ENCODE results near the gene ALPI.

Gene ALPI

DNA sequence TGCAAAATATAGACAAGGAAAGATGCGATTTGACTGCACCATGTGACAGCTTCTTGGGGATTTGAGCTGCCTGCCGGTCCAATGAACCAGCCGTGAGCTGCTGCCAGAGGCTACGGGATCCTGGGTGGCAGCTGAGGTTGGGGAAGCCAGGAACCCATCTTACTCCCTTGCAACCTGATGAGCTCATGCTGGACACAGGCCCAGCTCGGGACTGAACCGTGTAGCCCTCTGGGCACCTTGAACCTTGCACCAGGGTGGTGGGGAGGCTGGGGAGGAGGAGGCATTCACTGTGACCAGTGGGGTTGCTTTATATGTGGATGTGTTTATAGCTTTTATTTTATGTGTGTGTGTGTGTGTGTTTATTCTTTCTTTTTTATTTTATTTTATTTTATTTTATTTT, 9.1 kb downstream of the ALPI start:
- no peak for DNase-seq

DNA sequence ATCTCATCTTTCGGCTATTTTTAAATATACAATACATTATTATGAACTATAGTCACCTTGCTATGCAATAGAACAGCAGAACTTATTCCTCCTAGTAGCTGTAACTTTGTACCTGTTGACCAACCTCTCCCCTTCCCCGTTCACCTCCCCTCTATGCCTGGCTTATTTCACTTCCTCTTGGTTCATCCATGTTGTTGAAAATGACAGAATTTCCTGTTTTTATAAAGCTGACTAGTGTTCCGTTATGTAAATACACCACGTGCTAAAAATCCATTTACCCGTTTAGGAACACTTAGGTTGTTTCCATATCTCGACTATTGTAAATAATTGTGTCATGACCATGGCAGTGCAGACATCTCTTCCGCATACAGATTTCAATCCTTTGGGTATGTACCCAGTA, 10.3 kb downstream of the ALPI start:
- no peak for DNase-seq

- no peak for DNase-seq
These were observed 17.5 kb downstream of the ALPI start for GRCh38 chr2:232473467-232473890.

- no peak for DNase-seq
These were observed 20.1 kb downstream of the ALPI start for GRCh38 chr2:232476045-232476444.

GRCh38 chr2:232476791-232477190, 20.8 kb downstream of the ALPI start:
- no peak for DNase-seq

GRCh38 chr2:232477751-232478510, 22.0 kb downstream of the ALPI start:
- no peak for DNase-seq

DNA sequence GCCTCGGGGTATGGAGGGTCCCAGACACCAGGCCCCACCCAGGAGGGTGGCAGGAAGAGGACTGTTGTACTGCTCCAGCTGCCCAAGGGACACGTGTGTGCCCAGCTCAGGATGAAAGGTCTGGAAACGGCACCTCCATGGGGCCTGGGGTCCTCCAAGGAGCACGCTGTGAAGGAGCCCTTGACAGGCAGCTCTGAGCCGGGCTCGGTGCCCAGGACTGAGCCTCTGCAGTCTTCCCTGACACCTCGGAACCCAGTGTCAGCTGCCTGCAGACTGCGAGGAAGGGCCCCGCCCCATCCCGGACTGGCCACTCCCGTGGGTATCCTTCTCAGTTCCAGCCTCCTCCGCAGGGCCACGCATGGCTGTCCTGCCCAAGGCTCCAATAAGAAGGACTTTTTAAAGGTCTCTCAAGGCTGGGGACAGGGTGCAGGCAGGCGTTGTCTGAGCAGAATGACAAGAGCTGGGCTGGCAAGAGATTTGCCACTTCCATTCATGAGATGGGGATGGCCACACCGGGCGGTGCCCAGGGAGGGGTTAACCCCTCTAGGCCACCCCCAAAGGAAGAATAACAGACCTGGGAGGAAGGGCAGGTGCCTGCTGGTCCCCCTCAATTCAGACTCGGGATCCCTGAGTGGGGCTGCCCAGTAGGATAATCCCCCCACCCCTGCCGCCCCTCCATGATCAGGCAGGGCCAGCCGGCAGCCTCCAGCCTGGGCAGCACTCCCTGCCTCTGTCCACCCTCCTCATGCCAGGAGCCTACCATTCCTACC, 22.8 kb downstream of the ALPI start:
- no peak for DNase-seq

GRCh38 chr2:232479341-232480200, 23.6 kb downstream of the ALPI start:
- DNase-seq = no peak

DNA sequence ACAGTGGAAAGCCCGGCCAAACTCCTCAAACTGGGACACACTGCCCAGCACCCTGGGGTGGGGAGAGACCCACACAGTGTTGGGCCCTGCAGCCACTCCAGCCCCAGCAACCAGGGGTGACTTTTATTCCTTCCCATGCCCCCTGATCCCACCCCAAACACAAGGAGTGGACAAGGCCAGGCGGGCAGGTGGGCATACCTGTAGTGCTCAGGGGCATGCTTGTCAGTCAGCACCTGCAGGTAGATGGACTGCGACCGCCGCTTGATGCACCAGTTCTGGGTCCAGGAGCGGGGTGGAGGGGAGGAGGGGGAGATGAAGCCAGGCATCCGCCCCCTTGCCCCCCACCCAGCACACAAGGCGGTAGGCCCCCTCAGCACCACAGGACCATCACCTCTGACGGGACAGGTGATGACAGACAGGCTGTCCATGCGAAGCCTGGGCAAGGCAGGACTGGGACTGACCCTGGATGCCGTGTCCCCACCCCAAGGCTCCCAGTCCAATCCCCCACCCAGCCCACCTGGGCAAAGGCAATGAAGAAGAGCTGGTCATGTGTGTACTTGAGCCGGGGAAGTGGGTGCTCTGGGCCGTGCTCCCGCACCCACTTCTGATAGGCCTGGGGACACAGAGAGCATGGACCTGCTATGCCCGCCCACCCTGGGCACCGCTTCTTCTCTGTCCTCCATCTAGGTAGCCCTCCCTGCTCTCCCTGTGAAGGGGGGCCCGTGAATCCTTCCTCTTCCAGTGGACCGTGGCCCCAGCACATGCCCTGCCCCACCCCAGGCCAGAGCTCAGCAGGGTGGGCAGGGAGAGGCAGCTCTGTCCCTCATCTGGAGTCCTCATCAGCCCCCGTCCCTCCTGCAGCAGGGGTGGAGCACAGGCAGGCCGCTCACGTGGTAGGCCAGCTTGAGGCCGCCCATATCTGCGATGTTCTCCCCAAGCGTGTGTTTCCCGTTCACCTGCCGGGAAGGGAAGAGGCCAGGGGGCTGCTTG, 24.5 kb downstream of the ALPI start:
- no peak for DNase-seq

- DNase-seq = no peak
These were observed 25.6 kb downstream of the ALPI start for GRCh38 chr2:232481322-232482140.

GRCh38 chr2:232482301-232483238, 26.6 kb downstream of the ALPI start:
- DNase-seq = no peak

DNA sequence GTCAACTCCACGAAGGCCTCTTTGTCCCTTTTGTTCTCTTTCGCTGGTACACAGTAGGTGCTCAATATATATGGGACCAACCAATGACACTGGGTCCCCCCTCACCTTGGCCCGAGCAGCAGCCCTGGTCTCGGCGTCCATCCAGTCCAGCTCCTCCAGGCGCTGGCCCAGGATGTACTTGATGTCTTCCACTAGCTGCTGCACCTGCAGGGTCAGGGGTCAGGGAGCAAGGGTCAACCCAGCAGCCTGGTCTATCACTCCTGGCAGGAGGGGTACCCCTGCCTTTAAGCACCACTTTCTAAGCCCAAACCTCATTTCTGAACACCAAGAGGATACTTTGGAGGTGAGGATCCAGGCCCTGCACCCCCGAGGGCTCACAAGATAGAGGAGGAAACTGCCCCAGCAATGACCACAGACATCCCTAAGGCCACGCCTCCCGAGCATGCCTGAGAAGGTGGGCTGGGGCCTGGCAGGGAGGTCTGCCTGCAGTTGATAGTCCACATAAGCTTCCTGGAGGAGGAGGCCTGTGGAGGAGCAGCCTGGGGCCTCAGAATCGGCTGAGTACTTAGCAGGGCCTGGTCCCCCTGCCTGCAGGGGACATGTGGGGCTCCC, 27.5 kb downstream of the ALPI start:
- no peak for DNase-seq

DNA sequence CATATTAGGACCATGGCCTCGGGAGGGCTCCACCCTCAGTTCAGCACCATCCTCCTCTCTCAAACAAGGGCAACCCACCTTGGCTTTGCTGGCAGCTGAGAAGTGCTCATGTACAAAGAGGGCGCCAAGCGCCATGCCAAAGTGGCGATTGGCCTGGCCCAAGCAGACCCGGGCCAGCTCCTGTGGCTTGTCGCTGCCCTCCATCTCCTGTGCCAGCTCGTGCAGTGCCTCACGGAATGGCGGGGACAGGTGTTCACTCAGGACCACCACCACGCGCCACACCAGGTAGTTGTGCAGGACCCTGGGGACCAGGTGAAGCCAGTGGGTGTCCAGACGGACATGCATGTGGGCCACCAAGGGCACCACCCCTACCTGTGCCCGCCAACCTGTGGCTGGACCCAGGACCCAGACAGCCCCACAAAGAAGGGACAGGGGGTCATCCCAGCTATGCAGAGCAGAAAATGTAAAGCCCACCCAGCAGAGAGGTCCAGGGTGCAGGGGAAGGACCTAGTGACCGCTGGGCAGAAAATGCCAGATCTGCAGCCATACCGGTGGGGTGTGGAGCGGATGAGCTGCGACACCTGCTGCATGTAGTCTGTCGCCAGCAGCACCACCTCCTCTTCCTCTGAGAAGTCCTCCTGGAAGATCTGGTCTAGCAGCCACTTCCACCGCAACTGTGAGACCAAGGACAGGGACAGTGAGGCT, 28.1 kb downstream of the ALPI start:
- DNase-seq = no peak

DNA sequence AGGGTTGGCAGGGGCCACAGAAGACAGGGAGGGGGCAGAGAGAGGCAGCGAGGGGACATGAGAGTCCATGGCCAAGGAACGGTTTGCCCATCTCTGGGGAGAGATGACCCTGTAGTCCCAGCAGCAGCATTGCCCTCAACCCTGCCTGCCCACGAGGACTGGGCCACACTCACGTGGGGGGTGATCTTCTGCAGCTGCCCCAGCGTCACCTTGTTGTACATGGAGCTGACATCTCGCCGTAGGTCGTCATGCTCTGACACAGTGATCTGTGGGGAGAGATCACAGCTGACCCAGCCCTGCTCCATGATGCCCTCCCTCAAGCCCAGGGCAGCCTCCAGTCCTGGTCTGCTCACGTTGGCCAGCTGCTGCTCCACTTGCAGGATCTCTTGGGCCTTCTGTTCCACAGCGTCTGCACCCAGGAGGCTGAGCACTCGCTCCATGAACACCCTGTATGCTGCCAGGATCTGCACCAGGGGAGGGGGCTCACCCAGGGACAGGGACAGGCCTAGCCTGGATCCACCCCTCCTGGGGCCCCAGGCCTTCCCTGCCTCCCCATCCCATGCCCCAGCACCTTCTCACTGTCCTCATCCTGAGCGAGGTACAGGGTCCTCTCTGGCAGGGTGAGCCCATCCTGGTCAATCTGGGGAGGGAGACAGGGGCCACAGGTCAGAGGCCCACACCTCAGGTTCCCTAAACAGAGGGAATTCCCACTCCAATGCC, 28.8 kb downstream of the ALPI start:
- DNase-seq = no peak

- no peak for DNase-seq
These were observed 29.4 kb downstream of the ALPI start for GRCh38 chr2:232485348-232485756.

DNA sequence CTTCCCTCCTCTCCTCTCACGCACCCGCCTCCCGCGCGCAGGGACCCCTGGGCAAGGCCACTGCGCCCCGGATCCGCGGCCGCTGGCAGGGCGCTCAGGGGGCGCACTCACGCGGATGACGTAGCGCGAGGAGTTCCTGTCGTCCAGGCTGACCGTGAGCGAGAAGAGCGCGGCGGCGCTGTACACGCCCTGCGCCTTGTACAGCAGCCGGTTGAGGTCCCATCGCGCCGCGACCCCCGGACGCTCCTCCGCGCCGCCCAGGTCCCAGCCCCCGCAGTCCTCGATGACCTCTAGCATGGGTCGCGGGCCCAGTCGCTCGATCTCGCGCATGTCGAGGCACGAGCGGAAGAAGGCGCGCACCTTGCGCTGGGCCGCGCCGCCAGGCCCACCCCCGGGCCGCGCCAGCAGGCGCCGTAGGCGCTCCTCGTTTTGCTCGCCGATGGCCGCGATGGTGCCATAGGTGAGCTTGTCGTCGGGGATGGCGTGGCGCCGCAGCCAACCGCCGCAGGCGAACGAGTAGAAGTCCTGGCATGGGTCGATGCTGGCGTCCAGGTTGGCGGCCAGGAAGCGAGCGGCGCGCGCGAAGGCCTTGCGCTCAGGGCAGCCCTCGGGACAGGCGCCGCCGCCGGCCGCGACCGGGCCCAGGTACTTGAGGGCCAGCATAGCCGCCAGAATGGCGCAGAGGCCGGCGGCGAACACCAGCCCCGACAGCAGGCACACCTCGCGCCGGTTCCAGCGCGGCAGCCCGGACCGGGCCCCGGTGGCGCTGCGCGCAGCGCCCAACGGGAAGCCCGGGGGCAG, 30.0 kb downstream of the ALPI start:
- DNase-seq = no peak

Data from activated CD4-positive, alpha-beta T cell treated with anti-CD3 and anti-CD28 coated beads for 4 hours (primary cell).